Thyroid gland (tissue), 4 donors: ENCODE measurements around the gene SSUH2.

Experiments used
- POLR2A ChIP-seq, 2 donors: fragments of 450-650 bp; IDR thresholded peaks; one replicate each; pipeline ENCODE4 v1.6.1; 2017; ENCODE audit warnings: antibody characterized with exemption in 2 of 2, mild to moderate bottlenecking in 2 of 2, moderate library complexity in 1 of 2
- TF ChIP-seq, protein P1 (sequence below), 6 experiments: fragments of 200-600 bp in 3 of 6; fragments of 450-650 bp in 3 of 6; sonication (generic) in 3 of 6; IDR thresholded peaks; one replicate each; pipeline ENCODE4 v1.5.1; 2016 to 2019; ENCODE audit warnings: antibody characterized with exemption in 6 of 6, mild to moderate bottlenecking in 2 of 6, inconsistent platforms in 1 of 6, moderate library complexity in 1 of 6

DNA sequence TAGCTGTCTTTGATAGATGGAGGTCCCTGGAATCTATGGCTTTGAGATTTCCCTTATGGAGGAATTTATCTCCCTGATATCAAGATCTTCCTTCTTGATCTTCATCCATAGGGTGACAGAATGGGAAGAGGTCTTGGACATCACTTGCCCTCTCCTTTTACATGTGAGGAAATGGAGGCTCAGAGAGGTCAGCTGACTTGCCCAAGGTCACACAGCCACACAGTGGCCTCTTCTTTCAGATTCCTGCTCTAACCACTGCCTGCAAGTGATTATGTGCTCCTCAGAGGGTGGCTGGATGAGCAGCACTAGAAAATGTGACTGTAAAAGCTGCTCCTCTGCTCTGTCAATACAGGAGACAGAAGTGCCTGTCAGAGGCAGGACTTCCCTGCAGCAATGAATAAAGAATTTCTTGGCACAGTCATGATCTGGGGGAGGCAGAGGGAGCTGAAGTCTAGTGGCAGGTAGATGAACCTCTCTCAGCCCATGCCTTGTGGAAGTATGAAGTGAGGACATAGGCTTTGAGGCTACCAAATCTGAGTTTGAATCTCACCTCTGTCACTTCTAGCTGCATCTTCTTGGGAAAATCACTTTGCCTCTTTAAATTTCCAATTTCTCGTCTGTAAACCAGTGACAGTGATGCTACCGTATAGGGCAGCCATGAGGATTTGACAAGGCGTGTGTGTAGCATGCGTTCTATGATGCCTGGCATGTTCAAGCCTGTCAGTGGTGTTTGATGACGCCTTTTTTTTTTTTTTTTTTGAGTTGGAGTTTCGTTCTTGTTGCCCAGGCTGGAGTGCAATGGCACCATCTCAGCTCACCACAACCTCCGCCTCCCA lies 12.0 kb downstream of the SSUH2 start:
- TF ChIP-seq, protein P1, sequence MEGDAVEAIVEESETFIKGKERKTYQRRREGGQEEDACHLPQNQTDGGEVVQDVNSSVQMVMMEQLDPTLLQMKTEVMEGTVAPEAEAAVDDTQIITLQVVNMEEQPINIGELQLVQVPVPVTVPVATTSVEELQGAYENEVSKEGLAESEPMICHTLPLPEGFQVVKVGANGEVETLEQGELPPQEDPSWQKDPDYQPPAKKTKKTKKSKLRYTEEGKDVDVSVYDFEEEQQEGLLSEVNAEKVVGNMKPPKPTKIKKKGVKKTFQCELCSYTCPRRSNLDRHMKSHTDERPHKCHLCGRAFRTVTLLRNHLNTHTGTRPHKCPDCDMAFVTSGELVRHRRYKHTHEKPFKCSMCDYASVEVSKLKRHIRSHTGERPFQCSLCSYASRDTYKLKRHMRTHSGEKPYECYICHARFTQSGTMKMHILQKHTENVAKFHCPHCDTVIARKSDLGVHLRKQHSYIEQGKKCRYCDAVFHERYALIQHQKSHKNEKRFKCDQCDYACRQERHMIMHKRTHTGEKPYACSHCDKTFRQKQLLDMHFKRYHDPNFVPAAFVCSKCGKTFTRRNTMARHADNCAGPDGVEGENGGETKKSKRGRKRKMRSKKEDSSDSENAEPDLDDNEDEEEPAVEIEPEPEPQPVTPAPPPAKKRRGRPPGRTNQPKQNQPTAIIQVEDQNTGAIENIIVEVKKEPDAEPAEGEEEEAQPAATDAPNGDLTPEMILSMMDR (IDR thresholded peaks at IDR 0.05), result no peak
- TF ChIP-seq POLR2A (IDR thresholded peaks at IDR 0.05), result no peak
